ENCODE results near the gene MEF2C. TPM values are rescaled to one million over a fixed set of nuclear protein-coding genes. Genes with fewer than 3 reads are reported as not detected.

MEF2C gene
- total and polyA plus RNA-seq, 7 experiments from 2014 or later = 0.07 to 40.0 (median 2.2) TPM

DNA sequence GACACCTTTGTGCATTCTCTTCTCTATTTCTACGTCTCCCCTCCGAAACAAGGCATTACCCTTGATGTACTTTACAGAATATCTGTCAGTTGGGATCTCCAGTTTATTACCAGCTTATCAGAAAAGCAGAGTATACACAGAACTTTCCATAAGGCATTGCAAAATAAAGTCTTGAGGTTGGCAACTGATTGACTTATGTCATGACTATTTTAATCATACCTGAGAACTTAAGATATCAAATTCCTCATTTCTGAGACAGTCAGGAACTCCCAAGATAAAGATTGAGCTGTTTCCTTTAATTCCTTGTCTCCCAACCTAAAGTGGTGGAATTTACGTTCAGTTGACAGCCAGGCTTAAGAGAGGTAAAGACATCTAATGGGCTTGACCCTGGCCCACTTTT lies 110.9 kb downstream of the MEF2C start:
- Mint-ChIP-seq H3K4me3 (no peak overlapping the region), H3K9me3 (peaks cover 0 to 5% (median 0%) of the 10 kb centered on the region in 11 donors), H3K36me3 (no peaks in the 10 kb centered on the region), H3K27me3 (peaks cover 3 to 40% (median 7%) of the 10 kb centered on the region in 5 donors), H3K4me1 (peaks cover 0 to 1% (median 0%) of the 10 kb centered on the region in 7 donors), H3K27ac (no peak overlapping the region)
- POLR2A ChIA-PET = no interaction called here
- ATAC-seq (no peak), DNase-seq (no peak)
- no peaks in the 10 kb centered on the region for H3K9me3 ChIP-seq (ENCODE audit: control insufficient read depth in 2 of 3, low read length in 3 of 3)
- CTCF ChIA-PET = no interaction called here
- no peak overlapping the region for H3K4me3 ChIP-seq (ENCODE audit: low read length)
- no peaks in the 10 kb centered on the region for H3K27me3 ChIP-seq (ENCODE audit: control insufficient read depth in 2 of 2, insufficient read depth in 2 of 2, low read length in 2 of 2)
- intact Hi-C loops (cut with micrococcal nuclease) = no loop called here
- H3K36me3 ChIP-seq (ENCODE audit: control insufficient read depth in 2 of 3, insufficient read depth in 3 of 3, low read length in 3 of 3) = no peaks in the 10 kb centered on the region
- no peak overlapping the region for H3K27ac ChIP-seq (ENCODE audit: low read depth, low read length)
- H3K4me1 ChIP-seq (ENCODE audit: control insufficient read depth in 2 of 2, insufficient read depth in 2 of 2, low read length in 2 of 2) = no peaks in the 10 kb centered on the region

DNA sequence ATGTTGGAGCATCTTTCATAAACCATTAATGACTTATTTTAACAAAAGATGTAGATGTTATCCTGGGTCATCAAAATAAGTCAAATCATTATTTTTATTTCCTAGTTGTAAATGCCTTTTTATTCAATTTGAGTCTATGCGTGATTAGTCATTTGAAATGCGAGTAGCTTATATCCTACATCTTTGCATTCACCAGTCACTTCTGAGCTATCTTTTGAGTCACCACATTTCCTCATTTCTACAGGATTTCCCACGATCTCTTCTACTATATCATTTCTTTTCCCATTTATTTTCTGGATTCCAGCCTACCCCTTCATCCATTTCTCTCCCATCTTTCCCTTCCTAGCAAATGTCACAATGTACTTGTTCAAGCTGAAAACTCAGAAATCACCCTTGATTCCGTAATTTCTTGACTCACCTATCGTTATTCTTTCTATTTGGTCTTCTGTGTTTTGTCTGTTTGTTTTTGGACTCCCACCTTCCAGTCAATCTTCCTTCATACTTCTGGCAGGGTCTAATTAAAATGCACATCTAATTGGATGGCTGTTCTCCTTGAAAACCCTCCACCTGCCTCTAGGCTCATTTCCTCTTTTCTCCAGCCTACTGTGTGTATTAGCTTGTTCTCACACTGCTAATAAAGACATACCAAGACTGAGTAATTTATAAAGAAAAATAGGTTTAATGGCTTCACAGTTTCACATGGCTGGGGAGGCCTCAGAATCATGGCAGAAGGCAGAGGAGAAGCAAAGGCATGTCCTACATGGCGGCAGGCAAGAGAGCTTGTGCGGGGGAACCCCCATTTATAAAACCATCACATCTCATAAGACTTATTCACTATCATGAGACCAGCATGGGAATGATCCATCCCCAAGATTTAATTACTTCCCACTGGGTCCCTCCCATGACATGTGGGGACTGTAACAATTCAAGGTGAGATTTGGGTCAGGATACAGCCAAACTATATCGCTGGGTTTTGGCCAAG lies 112.4 kb downstream of the MEF2C start:
- no peak overlapping the region for H3K4me3 Mint-ChIP-seq
- no peaks in the 10 kb centered on the region for H3K36me3 Mint-ChIP-seq
- intact Hi-C loops (cut with micrococcal nuclease) = no loop called here
- Histone ChIP-seq H3K9me3 (ENCODE audit: control insufficient read depth in 2 of 3, low read length in 3 of 3) (no peaks in the 10 kb centered on the region), H3K27me3 (ENCODE audit: control insufficient read depth in 2 of 2, insufficient read depth in 2 of 2, low read length in 2 of 2) (no peaks in the 10 kb centered on the region), H3K4me3 (ENCODE audit: low read length) (no peak overlapping the region), H3K27ac (ENCODE audit: low read depth, low read length) (no peak overlapping the region), H3K4me1 (ENCODE audit: control insufficient read depth in 2 of 2, insufficient read depth in 2 of 2, low read length in 2 of 2) (no peaks in the 10 kb centered on the region), H3K36me3 (ENCODE audit: control insufficient read depth in 2 of 3, insufficient read depth in 3 of 3, low read length in 3 of 3) (no peaks in the 10 kb centered on the region)
- DNase-seq = no peak
- CTCF ChIA-PET = no interaction called here
- POLR2A ChIA-PET = no interaction called here
- no peaks in the 10 kb centered on the region for H3K4me1 Mint-ChIP-seq
- H3K27ac Mint-ChIP-seq = no peak overlapping the region
- H3K27me3 Mint-ChIP-seq = peaks cover 3 to 33% (median 7%) of the 10 kb centered on the region in 5 donors
- H3K9me3 Mint-ChIP-seq = peaks cover 0 to 5% (median 0%) of the 10 kb centered on the region in 11 donors
- ATAC-seq = no peak

- Mint-ChIP-seq H3K27ac (no peak overlapping the region), H3K9me3 (peaks cover 0 to 5% (median 0%) of the 10 kb centered on the region in 11 donors), H3K27me3 (peaks cover 3 to 35% (median 7%) of the 10 kb centered on the region in 5 donors), H3K36me3 (no peaks in the 10 kb centered on the region), H3K4me1 (no peaks in the 10 kb centered on the region), H3K4me3 (no peak overlapping the region)
- Histone ChIP-seq H3K27ac (ENCODE audit: low read depth, low read length) (no peak overlapping the region), H3K4me1 (ENCODE audit: control insufficient read depth in 2 of 2, insufficient read depth in 2 of 2, low read length in 2 of 2) (no peaks in the 10 kb centered on the region), H3K4me3 (ENCODE audit: low read length) (no peak overlapping the region), H3K9me3 (ENCODE audit: control insufficient read depth in 2 of 3, low read length in 3 of 3) (no peaks in the 10 kb centered on the region), H3K27me3 (ENCODE audit: control insufficient read depth in 2 of 2, insufficient read depth in 2 of 2, low read length in 2 of 2) (no peaks in the 10 kb centered on the region), H3K36me3 (ENCODE audit: control insufficient read depth in 2 of 3, insufficient read depth in 3 of 3, low read length in 3 of 3) (no peaks in the 10 kb centered on the region)
- DNase-seq (no peak), ATAC-seq (no peak)
- ChIA-PET POLR2A (no interaction called here), CTCF (no interaction called here)
- intact Hi-C loops (cut with micrococcal nuclease) = no loop called here
These were observed 113.8 kb downstream of the MEF2C start for GRCh38 chr5:88769165-88769564.

DNA sequence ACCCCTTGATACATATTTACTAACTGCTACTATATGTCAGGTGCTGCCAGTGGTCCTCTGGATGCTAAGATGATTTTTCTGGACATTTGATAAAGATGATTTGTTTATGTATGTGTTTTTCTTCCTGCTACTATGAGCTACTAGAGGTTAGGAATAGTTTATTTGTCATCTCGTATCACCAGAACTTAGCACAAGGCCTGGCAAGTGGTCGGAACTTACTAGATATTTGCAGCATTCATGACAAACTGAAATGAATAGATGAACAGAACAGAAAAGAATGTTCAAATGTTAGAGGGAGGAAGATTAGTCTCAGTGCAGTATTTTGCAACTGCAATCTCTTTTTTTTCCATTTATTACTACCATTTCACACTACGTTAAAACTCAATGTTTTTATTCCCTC lies 114.6 kb downstream of the MEF2C start:
- H3K27me3 Mint-ChIP-seq = peaks cover 3 to 37% (median 4%) of the 10 kb centered on the region in 5 donors

GRCh38 chr5:88765798-88766197 lies 117.2 kb downstream of the MEF2C start:
- no peak overlapping the region for H3K4me3 Mint-ChIP-seq
- POLR2A ChIA-PET = no interaction called here
- H3K36me3 Mint-ChIP-seq = no peaks in the 10 kb centered on the region
- H3K4me1 Mint-ChIP-seq = no peaks in the 10 kb centered on the region
- DNase-seq = no peak
- H3K9me3 Mint-ChIP-seq = peaks cover 0 to 5% (median 0%) of the 10 kb centered on the region in 11 donors
- H3K4me1 ChIP-seq (ENCODE audit: control insufficient read depth in 2 of 2, insufficient read depth in 2 of 2, low read length in 2 of 2) = no peaks in the 10 kb centered on the region
- H3K27me3 Mint-ChIP-seq = peaks cover 3 to 32% (median 8%) of the 10 kb centered on the region in 5 donors
- no peaks in the 10 kb centered on the region for H3K27me3 ChIP-seq (ENCODE audit: control insufficient read depth in 2 of 2, insufficient read depth in 2 of 2, low read length in 2 of 2)
- H3K9me3 ChIP-seq (ENCODE audit: control insufficient read depth in 2 of 3, low read length in 3 of 3) = no peaks in the 10 kb centered on the region
- H3K4me3 ChIP-seq (ENCODE audit: low read length) = no peak overlapping the region
- H3K27ac ChIP-seq (ENCODE audit: low read depth, low read length) = no peak overlapping the region
- no peaks in the 10 kb centered on the region for H3K36me3 ChIP-seq (ENCODE audit: control insufficient read depth in 2 of 3, insufficient read depth in 3 of 3, low read length in 3 of 3)
- no peak overlapping the region for H3K27ac Mint-ChIP-seq
- intact Hi-C loops (cut with micrococcal nuclease) = no loop called here
- CTCF ChIA-PET = no interaction called here
- no peak for ATAC-seq

More for the DNA sequence above, 114.6 kb downstream of the MEF2C start:
- no peak for ATAC-seq
- intact Hi-C loops (cut with micrococcal nuclease) = no loop called here
- CTCF ChIA-PET = no interaction called here
- no peaks in the 10 kb centered on the region for H3K36me3 ChIP-seq (ENCODE audit: control insufficient read depth in 2 of 3, insufficient read depth in 3 of 3, low read length in 3 of 3)
- Mint-ChIP-seq H3K36me3 (no peaks in the 10 kb centered on the region), H3K4me1 (no peaks in the 10 kb centered on the region), H3K4me3 (no peak overlapping the region), H3K9me3 (peaks cover 0 to 5% (median 0%) of the 10 kb centered on the region in 11 donors), H3K27ac (no peak overlapping the region)
- no peak overlapping the region for H3K27ac ChIP-seq (ENCODE audit: low read depth, low read length)
- DNase-seq = no peak
- H3K9me3 ChIP-seq (ENCODE audit: control insufficient read depth in 2 of 3, low read length in 3 of 3) = no peaks in the 10 kb centered on the region
- H3K4me1 ChIP-seq (ENCODE audit: control insufficient read depth in 2 of 2, insufficient read depth in 2 of 2, low read length in 2 of 2) = no peaks in the 10 kb centered on the region
- H3K27me3 ChIP-seq (ENCODE audit: control insufficient read depth in 2 of 2, insufficient read depth in 2 of 2, low read length in 2 of 2) = no peaks in the 10 kb centered on the region
- H3K4me3 ChIP-seq (ENCODE audit: low read length) = no peak overlapping the region
- POLR2A ChIA-PET = no interaction called here

DNA sequence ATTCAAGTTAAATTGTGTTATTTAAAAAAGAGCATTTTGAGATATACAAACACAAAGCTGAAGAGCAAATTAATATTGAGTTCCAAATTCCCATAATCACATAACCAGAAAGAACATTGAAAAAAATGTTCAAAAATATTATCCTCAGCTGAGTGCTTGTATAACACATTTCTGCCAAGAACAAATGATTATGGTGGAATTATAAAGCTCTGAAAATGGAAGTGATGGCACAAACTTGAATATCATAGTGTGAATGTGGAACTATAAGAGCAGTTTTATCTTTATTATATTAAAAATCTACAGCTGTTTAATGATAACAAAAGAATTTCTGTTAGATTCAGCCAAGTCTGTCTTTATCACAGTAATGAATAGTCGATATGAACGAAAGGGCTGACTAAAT lies 117.8 kb downstream of the MEF2C start:
- Mint-ChIP-seq H3K4me1 (no peaks in the 10 kb centered on the region), H3K9me3 (peaks cover 0 to 2% (median 0%) of the 10 kb centered on the region in 11 donors), H3K27ac (no peak overlapping the region), H3K4me3 (no peak overlapping the region), H3K27me3 (peaks cover 3 to 32% (median 10%) of the 10 kb centered on the region in 5 donors), H3K36me3 (no peaks in the 10 kb centered on the region)
- Histone ChIP-seq H3K4me3 (ENCODE audit: low read length) (no peak overlapping the region), H3K27ac (ENCODE audit: low read depth, low read length) (no peak overlapping the region), H3K4me1 (ENCODE audit: control insufficient read depth in 2 of 2, insufficient read depth in 2 of 2, low read length in 2 of 2) (no peaks in the 10 kb centered on the region), H3K36me3 (ENCODE audit: control insufficient read depth in 2 of 3, insufficient read depth in 3 of 3, low read length in 3 of 3) (no peaks in the 10 kb centered on the region), H3K27me3 (ENCODE audit: control insufficient read depth in 2 of 2, insufficient read depth in 2 of 2, low read length in 2 of 2) (no peaks in the 10 kb centered on the region), H3K9me3 (ENCODE audit: control insufficient read depth in 2 of 3, low read length in 3 of 3) (no peaks in the 10 kb centered on the region)
- CTCF ChIA-PET = no interaction called here
- ATAC-seq = no peak
- DNase-seq = no peak
- intact Hi-C loops (cut with micrococcal nuclease) = no loop called here
- POLR2A ChIA-PET = no interaction called here

GRCh38 chr5:88761939-88762338 lies 121.0 kb downstream of the MEF2C start:
- no peaks in the 10 kb centered on the region for H3K4me1 ChIP-seq (ENCODE audit: control insufficient read depth in 2 of 2, insufficient read depth in 2 of 2, low read length in 2 of 2)
- no peaks in the 10 kb centered on the region for H3K36me3 Mint-ChIP-seq
- ChIA-PET CTCF (no interaction called here), POLR2A (no interaction called here)
- H3K9me3 ChIP-seq (ENCODE audit: control insufficient read depth in 2 of 3, low read length in 3 of 3) = no peaks in the 10 kb centered on the region
- no peak overlapping the region for H3K4me3 Mint-ChIP-seq
- peaks cover 0 to 8% (median 4%) of the 10 kb centered on the region in 7 donors for H3K4me1 Mint-ChIP-seq
- intact Hi-C loops (cut with micrococcal nuclease) = no loop called here
- H3K4me3 ChIP-seq (ENCODE audit: low read length) = no peak overlapping the region
- H3K9me3 Mint-ChIP-seq = no peaks in the 10 kb centered on the region
- no peak overlapping the region for H3K27ac ChIP-seq (ENCODE audit: low read depth, low read length)
- no peak overlapping the region for H3K27ac Mint-ChIP-seq
- DNase-seq = no peak
- ATAC-seq = no peak
- peaks cover 0 to 28% (median 16%) of the 10 kb centered on the region in 5 donors for H3K27me3 Mint-ChIP-seq
- peaks cover 0 to 3% of the 10 kb centered on the region in 2 donors for H3K27me3 ChIP-seq (ENCODE audit: control insufficient read depth in 2 of 2, insufficient read depth in 2 of 2, low read length in 2 of 2)
- H3K36me3 ChIP-seq (ENCODE audit: control insufficient read depth in 2 of 3, insufficient read depth in 3 of 3, low read length in 3 of 3) = no peaks in the 10 kb centered on the region
